Ureter (tissue), 1 donor: ENCODE measurements around the gene TRAPPC3L. TPM values are rescaled to one million over a fixed set of nuclear protein-coding genes. Genes with fewer than 3 reads are reported as not detected.

Source experiments
- DNase-seq: peaks from one replicate; pipeline ENCODE4 v3.0.0-alpha.2; 2020; ENCODE audit warnings: low spot score
- total RNA-seq: library from RNA; stranded (reverse); gene quantifications from one replicate; pipeline ENCODE4 v1.2.4, GENCODE V29; 2023
- donor health status: DM: yes; HTN: yes; CAD: no.

The TRAPPC3L gene
- total RNA-seq, 1 donor from 2014 or later: not detected

- DNase-seq: no peak
These were observed 12.4 kb upstream of the TRAPPC3L start for GRCh38 chr6:116557893-116558292.

GRCh38 chr6:116556814-116557415 lies 11.4 kb upstream of the TRAPPC3L start:
- no peak for DNase-seq

- no peak for DNase-seq
These were observed 10.6 kb upstream of the TRAPPC3L start for GRCh38 chr6:116556065-116556464.

- no peak for DNase-seq
These were observed 8.0 kb upstream of the TRAPPC3L start, which contains the start of gene CALHM4 for GRCh38 chr6:116553451-116553850. CALHM4 (plus strand) TSS chr6:116553751; CDS start chr6:116553794, 43 bp downstream.

GRCh38 chr6:116550796-116551195 lies 5.3 kb upstream of the TRAPPC3L start:
- no peak for DNase-seq

- DNase-seq: no peak
These were observed 1.9 kb upstream of the TRAPPC3L start for GRCh38 chr6:116547358-116547757.

- no peak for DNase-seq
These were observed 2.3 kb downstream of the TRAPPC3L start for GRCh38 chr6:116543149-116543548.

- no peak for DNase-seq
These were observed 3.1 kb downstream of the TRAPPC3L start for GRCh38 chr6:116542426-116542825.

GRCh38 chr6:116536216-116536621 lies 9.3 kb downstream of the TRAPPC3L start:
- DNase-seq: no peak

GRCh38 chr6:116535109-116535508 lies 10.4 kb downstream of the TRAPPC3L start:
- no peak for DNase-seq

GRCh38 chr6:116533233-116533957 lies 12.1 kb downstream of the TRAPPC3L start:
- no peak for DNase-seq

- DNase-seq: peak; percentile 65
These were observed 13.6 kb downstream of the TRAPPC3L start for GRCh38 chr6:116531675-116532570.

GRCh38 chr6:116530436-116530835 lies 15.0 kb downstream of the TRAPPC3L start:
- no peak for DNase-seq

- DNase-seq: no peak
These were observed 15.8 kb downstream of the TRAPPC3L start for GRCh38 chr6:116529466-116530290.

- DNase-seq: no peak
These were observed 16.7 kb downstream of the TRAPPC3L start for GRCh38 chr6:116528780-116529179.

- DNase-seq: no peak
These were observed 17.4 kb downstream of the TRAPPC3L start for GRCh38 chr6:116528133-116528532.

GRCh38 chr6:116524236-116524635 lies 21.2 kb downstream of the TRAPPC3L start:
- no peak for DNase-seq

- no peak for DNase-seq
These were observed 22.6 kb downstream of the TRAPPC3L start for GRCh38 chr6:116522896-116523295.

- DNase-seq: no peak
These were observed 26.7 kb downstream of the TRAPPC3L start for GRCh38 chr6:116518621-116519368.

- no peak for DNase-seq
These were observed 30.3 kb downstream of the TRAPPC3L start for GRCh38 chr6:116515141-116515540.

- no peak for DNase-seq
These were observed 31.4 kb downstream of the TRAPPC3L start for GRCh38 chr6:116514111-116514510.
